Measurements from ENCODE around the gene USP15. TPM values are rescaled to one million over a fixed set of nuclear protein-coding genes. Genes with fewer than 3 reads are reported as not detected.

Gene USP15
- polyA plus RNA-seq, 1 donor (not counting 4 experiments of a cell fraction or from before 2014, with no cell fraction given): 66.5 TPM

GRCh38 chr12:62263232-62263631, 3.0 kb downstream of the USP15 start:
- Histone ChIP-seq H3K27ac (ENCODE audit: control insufficient read depth, insufficient read depth, low read length) (no peak overlapping the region), H4K20me1 (ENCODE audit: control insufficient read depth, extremely low read depth, insufficient read depth, low read length) (peaks cover 4% of the 10 kb centered on the region), H2AFZ (ENCODE audit: control insufficient read depth, low read length) (no peak overlapping the region), H3K36me3 (ENCODE audit: control insufficient read depth in 2 of 2, extremely low read depth in 1 of 2, insufficient read depth in 2 of 2, low read length in 2 of 2) (peaks cover 0 to 3% of the 10 kb centered on the region in 2 experiments), H3K27me3 (ENCODE audit: control insufficient read depth, extremely low read depth, insufficient read depth, low read length) (no peaks in the 10 kb centered on the region), H3K4me2 (ENCODE audit: control insufficient read depth, extremely low read depth, insufficient read depth, low read depth, low read length) (no peak overlapping the region), H3K4me1 (ENCODE audit: control insufficient read depth, extremely low read depth, insufficient read depth, low read length) (peaks cover 18% of the 10 kb centered on the region), H3K9me1 (ENCODE audit: control insufficient read depth, extremely low read depth, insufficient read depth, low read length) (peaks cover 2% of the 10 kb centered on the region), H3K79me2 (ENCODE audit: control insufficient read depth, insufficient read depth, low read length) (peaks cover 79% of the 10 kb centered on the region), H3K9ac (ENCODE audit: control insufficient read depth, extremely low read depth, insufficient read depth, low read length) (no peak overlapping the region), H3K4me3 (ENCODE audit: control insufficient read depth in 2 of 3, extremely low read depth in 1 of 3, insufficient read depth in 2 of 3, low read depth in 1 of 3, low read length in 3 of 3) (no peak overlapping the region), H3K9me3 (ENCODE audit: control insufficient read depth, low read depth, low read length) (no peaks in the 10 kb centered on the region)
- FAIRE-seq: no peak
- TF ChIP-seq CTCF (optimal IDR thresholded peaks at IDR 0.05 in 1 of 3, IDR thresholded peaks at IDR 0.05 in 1 of 3, conservative IDR thresholded peaks at IDR 0.05 in 1 of 3; ENCODE audit: extremely low read depth in 1 of 3, insufficient read depth in 2 of 3, low read length in 3 of 3) (no peak), EZH2 (IDR thresholded peaks at IDR 0.05; ENCODE audit: low read length) (no peak)
- no peak for DNase-seq (ENCODE audit: low read depth, low spot score)
- dilution Hi-C loops (cut with MboI; ENCODE audit: extremely low pct_ligation_motif_present, low sequenced_read_pairs): no loop called here

- Histone ChIP-seq H2AFZ (ENCODE audit: control insufficient read depth, low read length) (no peak overlapping the region), H3K9me3 (ENCODE audit: control insufficient read depth, low read depth, low read length) (no peaks in the 10 kb centered on the region), H3K4me2 (ENCODE audit: control insufficient read depth, extremely low read depth, insufficient read depth, low read depth, low read length) (no peak overlapping the region), H3K4me1 (ENCODE audit: control insufficient read depth, extremely low read depth, insufficient read depth, low read length) (peaks cover 23% of the 10 kb centered on the region), H3K27me3 (ENCODE audit: control insufficient read depth, extremely low read depth, insufficient read depth, low read length) (no peaks in the 10 kb centered on the region), H3K9ac (ENCODE audit: control insufficient read depth, extremely low read depth, insufficient read depth, low read length) (no peak overlapping the region), H3K36me3 (ENCODE audit: control insufficient read depth in 2 of 2, extremely low read depth in 1 of 2, insufficient read depth in 2 of 2, low read length in 2 of 2) (peaks cover 0 to 3% of the 10 kb centered on the region in 2 experiments), H4K20me1 (ENCODE audit: control insufficient read depth, extremely low read depth, insufficient read depth, low read length) (peaks cover 4% of the 10 kb centered on the region), H3K9me1 (ENCODE audit: control insufficient read depth, extremely low read depth, insufficient read depth, low read length) (peaks cover 2% of the 10 kb centered on the region), H3K4me3 (ENCODE audit: control insufficient read depth in 2 of 3, extremely low read depth in 1 of 3, insufficient read depth in 2 of 3, low read depth in 1 of 3, low read length in 3 of 3) (no peak overlapping the region), H3K27ac (ENCODE audit: control insufficient read depth, insufficient read depth, low read length) (no peak overlapping the region), H3K79me2 (ENCODE audit: control insufficient read depth, insufficient read depth, low read length) (peaks cover 86% of the 10 kb centered on the region)
- TF ChIP-seq EZH2 (IDR thresholded peaks at IDR 0.05; ENCODE audit: low read length) (no peak), CTCF (optimal IDR thresholded peaks at IDR 0.05 in 1 of 3, IDR thresholded peaks at IDR 0.05 in 1 of 3, conservative IDR thresholded peaks at IDR 0.05 in 1 of 3; ENCODE audit: extremely low read depth in 1 of 3, insufficient read depth in 2 of 3, low read length in 3 of 3) (no peak)
- FAIRE-seq (no peak), DNase-seq (ENCODE audit: low read depth, low spot score) (no peak)
- dilution Hi-C loops (cut with MboI; ENCODE audit: extremely low pct_ligation_motif_present, low sequenced_read_pairs): no loop called here
These were observed 3.8 kb downstream of the USP15 start for GRCh38 chr12:62263966-62264365.
